Karpas-422 (cell line): ENCODE data around the gene MPC1L. TPM values are rescaled to one million over a fixed set of nuclear protein-coding genes. Genes with fewer than 3 reads are reported as not detected.

Experiments
- DNase-seq: peaks from one replicate; pipeline ENCODE4 v3.0.0-alpha.2; 2015
- H2AFZ ChIP-seq: fragments of 200-600 bp; sonication (generic); 2 replicates; pipeline ENCODE4 v1.6.1; 2014; ENCODE audit warnings: antibody characterized with exemption, low read length, mixed read lengths
- H3K27ac ChIP-seq: fragments of 200-600 bp; sonication (generic); 2 replicates; pipeline ENCODE4 v1.5.1; 2014; ENCODE audit warnings: mild to moderate bottlenecking, low read length, moderate library complexity
- H3K27me3 ChIP-seq: fragments of 200-600 bp; sonication (generic); 2 replicates; pipeline ENCODE4 v1.6.1; 2014; ENCODE audit warnings: low read length, mixed read lengths
- H3K36me3 ChIP-seq: fragments of 200-600 bp; sonication (generic); 2 replicates; pipeline ENCODE4 v1.6.1; 2014; ENCODE audit warnings: low read length, mixed read lengths; ENCODE audit not compliant: insufficient read depth
- H3K4me1 ChIP-seq: fragments of 200-600 bp; sonication (generic); 2 replicates; pipeline ENCODE4 v1.6.1; 2014; ENCODE audit warnings: mild to moderate bottlenecking, low read length, mixed read lengths
- H3K4me2 ChIP-seq: fragments of 200-600 bp; sonication (generic); 2 replicates; pipeline ENCODE4 v1.6.1; 2014; ENCODE audit warnings: low read length, low read depth, mild to moderate bottlenecking; ENCODE audit not compliant: poor library complexity, severe bottlenecking
- H3K4me3 ChIP-seq: fragments of 200-600 bp; sonication (generic); 2 replicates; pipeline ENCODE4 v1.5.1; 2014; ENCODE audit warnings: mild to moderate bottlenecking, antibody characterized with exemption, low read length, mixed read lengths
- H3K79me2 ChIP-seq: fragments of 200-600 bp; sonication (generic); 2 replicates; pipeline ENCODE4 v1.6.1; 2014; ENCODE audit warnings: mild to moderate bottlenecking, low read length, mixed read lengths
- H3K9ac ChIP-seq: fragments of 200-600 bp; sonication (generic); 2 replicates; pipeline ENCODE4 v1.6.0; 2014; ENCODE audit warnings: low read length
- H3K9me2 ChIP-seq: fragments of 200-600 bp; sonication (generic), shearing (Covaris generic); replicated peaks from 2 replicates; pipeline ENCODE4 v1.6.0; 2014; ENCODE audit warnings: mild to moderate bottlenecking, low read length, moderate library complexity; ENCODE audit not compliant: insufficient read depth
- H3K9me3 ChIP-seq: fragments of 300-700, 200-600 bp; sonication (generic); 2 replicates; pipeline ENCODE4 v1.6.1; 2014; ENCODE audit warnings: low read length, mixed read lengths
- H4K20me1 ChIP-seq: fragments of 200-600 bp; sonication (generic); 2 replicates; pipeline ENCODE4 v1.6.1; 2014; ENCODE audit warnings: mild to moderate bottlenecking, antibody characterized with exemption, low read length, low read depth; ENCODE audit not compliant: insufficient read depth
- total RNA-seq: library from RNA; depleted of rRNA; stranded (reverse); fragments of >200 nt; shearing (Covaris generic); gene quantifications from 2 replicates; pipeline ENCODE4 v1.2.3, GENCODE V29; 2014; ENCODE audit warnings: low replicate concordance

Gene MPC1L
- total RNA-seq, 1 experiment from 2014 or later, result not detected

- peak overlapping the region; percentile 49; the same call in 1 of the 2 replicates for H2AFZ ChIP-seq
These were observed 20.9 kb downstream of the MPC1L start for GRCh38 chrX:40644176-40644575.

GRCh38 chrX:40644821-40645358, 21.7 kb downstream of the MPC1L start:
- Histone ChIP-seq H3K27me3 (no peaks in the 10 kb centered on the region), H3K4me2 (peak overlapping the region; percentile 68), H3K27ac (peak overlapping the region; percentile 80), H3K9ac (peak overlapping the region; percentile 69), H4K20me1 (no peaks in the 10 kb centered on the region), H3K79me2 (peaks cover 59% of the 10 kb centered on the region), H2AFZ (peak overlapping the region; percentile 49), H3K9me2 (no peaks in the 10 kb centered on the region), H3K36me3 (0 out of 2 replicates have a peak, but pooled peaks cover 1% of the 10 kb centered on the region), H3K4me1 (peaks cover 29% of the 10 kb centered on the region), H3K4me3 (peak overlapping the region; percentile 60), H3K9me3 (no peaks in the 10 kb centered on the region)
- peak; percentile 80 for DNase-seq

More at GRCh38 chrX:40644176-40644575, 20.9 kb downstream of the MPC1L start:
- H3K9me3 ChIP-seq, result no peaks in the 10 kb centered on the region
- DNase-seq, result peak; percentile 73
- H3K79me2 ChIP-seq, result peaks cover 65% of the 10 kb centered on the region
- no peaks in the 10 kb centered on the region for H3K27me3 ChIP-seq
- peak overlapping the region; percentile 68 for H3K4me2 ChIP-seq
- H3K9ac ChIP-seq, result peak overlapping the region; percentile 69
- H3K27ac ChIP-seq, result peak overlapping the region; percentile 80
- no peaks in the 10 kb centered on the region for H3K9me2 ChIP-seq
- 0 out of 2 replicates have a peak, but pooled peaks cover 7% of the 10 kb centered on the region for H3K36me3 ChIP-seq
- H3K4me3 ChIP-seq, result peak overlapping the region; percentile 60
- no peaks in the 10 kb centered on the region for H4K20me1 ChIP-seq
- H3K4me1 ChIP-seq, result peaks cover 29% of the 10 kb centered on the region

GRCh38 chrX:40646489-40647306, 23.5 kb downstream of the MPC1L start:
- H2AFZ ChIP-seq, result no peak overlapping the region
- H3K9ac ChIP-seq, result peak overlapping the region; percentile 73
- peak overlapping the region; percentile 60 for H3K4me2 ChIP-seq
- peaks cover 29% of the 10 kb centered on the region for H3K4me1 ChIP-seq
- H3K4me3 ChIP-seq, result peak overlapping the region; percentile 70
- H4K20me1 ChIP-seq, result no peaks in the 10 kb centered on the region
- H3K9me3 ChIP-seq, result no peaks in the 10 kb centered on the region
- H3K27ac ChIP-seq, result peak overlapping the region; percentile 51
- peak; percentile 63 for DNase-seq
- H3K79me2 ChIP-seq, result peaks cover 51% of the 10 kb centered on the region
- H3K9me2 ChIP-seq, result no peaks in the 10 kb centered on the region
- H3K36me3 ChIP-seq, result no peaks in the 10 kb centered on the region; the same call in 1 of the 2 replicates
- H3K27me3 ChIP-seq, result no peaks in the 10 kb centered on the region

GRCh38 chrX:40647307-40648197, 24.3 kb downstream of the MPC1L start, which contains the start of gene CXorf38:
Gene CXorf38, minus strand, starts transcription at chrX:40647561. Its CDS starts 41 bp downstream, at chrX:40647520.
- H2AFZ ChIP-seq, result no peak within 1 kb of the TSS
- H3K4me2 ChIP-seq, result peak within 1 kb of the TSS; percentile 60
- peak; percentile 96 for DNase-seq
- no peaks in the 10 kb centered on the region for H4K20me1 ChIP-seq
- H3K79me2 ChIP-seq, result peaks cover 42% of the 10 kb centered on the region
- peaks cover 33% of the 10 kb centered on the region for H3K4me1 ChIP-seq
- peak within 1 kb of the TSS; percentile 70 for H3K4me3 ChIP-seq
- H3K36me3 ChIP-seq, result no peaks in the 10 kb centered on the region; the same call in 1 of the 2 replicates
- no peaks in the 10 kb centered on the region for H3K9me3 ChIP-seq
- H3K27ac ChIP-seq, result peak within 1 kb of the TSS; percentile 51
- no peaks in the 10 kb centered on the region for H3K9me2 ChIP-seq
- H3K27me3 ChIP-seq, result no peaks in the 10 kb centered on the region
- H3K9ac ChIP-seq, result peak within 1 kb of the TSS; percentile 73

- no peaks in the 10 kb centered on the region for H4K20me1 ChIP-seq
- no peak overlapping the region for H3K4me2 ChIP-seq
- no peaks in the 10 kb centered on the region for H3K27me3 ChIP-seq
- H3K4me1 ChIP-seq, result peaks cover 15% of the 10 kb centered on the region
- H2AFZ ChIP-seq, result no peak overlapping the region
- no peak overlapping the region for H3K4me3 ChIP-seq
- H3K79me2 ChIP-seq, result peaks cover 6% of the 10 kb centered on the region
- H3K36me3 ChIP-seq, result peaks cover 7% of the 10 kb centered on the region; the same call in 1 of the 2 replicates
- no peak overlapping the region for H3K9ac ChIP-seq
- DNase-seq, result peak; percentile 88
- no peaks in the 10 kb centered on the region for H3K9me2 ChIP-seq
- H3K27ac ChIP-seq, result no peak overlapping the region
- no peaks in the 10 kb centered on the region for H3K9me3 ChIP-seq
These were observed 28.5 kb downstream of the MPC1L start for GRCh38 chrX:40651620-40652223.

GRCh38 chrX:40652664-40653063, 29.4 kb downstream of the MPC1L start:
- H2AFZ ChIP-seq, result no peak overlapping the region
- no peaks in the 10 kb centered on the region for H4K20me1 ChIP-seq
- no peaks in the 10 kb centered on the region for H3K27me3 ChIP-seq
- H3K36me3 ChIP-seq, result peaks cover 7% of the 10 kb centered on the region; the same call in 1 of the 2 replicates
- H3K27ac ChIP-seq, result no peak overlapping the region
- H3K9me2 ChIP-seq, result no peaks in the 10 kb centered on the region
- no peak overlapping the region for H3K4me3 ChIP-seq
- H3K9me3 ChIP-seq, result no peaks in the 10 kb centered on the region
- H3K79me2 ChIP-seq, result no peaks in the 10 kb centered on the region
- DNase-seq, result no peak
- no peak overlapping the region for H3K9ac ChIP-seq
- peaks cover 14% of the 10 kb centered on the region for H3K4me1 ChIP-seq
- H3K4me2 ChIP-seq, result no peak overlapping the region

- no peak overlapping the region for H3K9ac ChIP-seq
- H3K27me3 ChIP-seq, result no peaks in the 10 kb centered on the region
- peaks cover 5% of the 10 kb centered on the region for H3K4me1 ChIP-seq
- H3K4me3 ChIP-seq, result no peak overlapping the region
- H3K4me2 ChIP-seq, result no peak overlapping the region
- H3K9me2 ChIP-seq, result no peaks in the 10 kb centered on the region
- no peak overlapping the region for H3K27ac ChIP-seq
- H3K79me2 ChIP-seq, result no peaks in the 10 kb centered on the region
- no peaks in the 10 kb centered on the region for H4K20me1 ChIP-seq
- no peaks in the 10 kb centered on the region for H3K9me3 ChIP-seq
- peaks cover 7% of the 10 kb centered on the region; the same call in 1 of the 2 replicates for H3K36me3 ChIP-seq
- no peak overlapping the region for H2AFZ ChIP-seq
- DNase-seq, result no peak
These were observed 30.3 kb downstream of the MPC1L start for GRCh38 chrX:40653535-40653934.
